Right ventricle myocardium inferior (tissue), 1 donor: ENCODE measurements around the gene CCNY. TPM values are rescaled to one million over a fixed set of nuclear protein-coding genes. Genes with fewer than 3 reads are reported as not detected.
"Not testable (repeated sequence)": the region's sequence is repeated elsewhere in the genome, so short reads cannot be mapped to it uniquely, and the experiment has no call there.

Source experiments
- ATAC-seq: fragments of 200-7000 bp; cut with Tn5 transposase; one replicate; pipeline ENCODE4 v1.9.1; 2020; ENCODE audit warnings: mild to moderate bottlenecking, moderate library complexity
- DNase-seq: peaks from one replicate; pipeline ENCODE4 v3.0.0; 2021; ENCODE audit errors: missing footprints
- intact Hi-C: fragments of 100-400 bp; cut with DNase I; formaldehyde crosslinking; loops from one replicate; pipeline ENCODE4 v1.11.0; 2022
- total RNA-seq: library from RNA; stranded (reverse); fragmentation: NEBNext Ultra II Directional; extraction: Animal tissue kit (Norgen Biotek cat#: 25700); gene quantifications from one replicate; pipeline ENCODE4 v1.2.1, GENCODE V29; 2021
- donor health status: DM: no; HTN: yes; CAD: no; lungs with severe emphysema.

Gene CCNY
- total RNA-seq, 1 donor from 2014 or later, result 91.8 TPM

DNA sequence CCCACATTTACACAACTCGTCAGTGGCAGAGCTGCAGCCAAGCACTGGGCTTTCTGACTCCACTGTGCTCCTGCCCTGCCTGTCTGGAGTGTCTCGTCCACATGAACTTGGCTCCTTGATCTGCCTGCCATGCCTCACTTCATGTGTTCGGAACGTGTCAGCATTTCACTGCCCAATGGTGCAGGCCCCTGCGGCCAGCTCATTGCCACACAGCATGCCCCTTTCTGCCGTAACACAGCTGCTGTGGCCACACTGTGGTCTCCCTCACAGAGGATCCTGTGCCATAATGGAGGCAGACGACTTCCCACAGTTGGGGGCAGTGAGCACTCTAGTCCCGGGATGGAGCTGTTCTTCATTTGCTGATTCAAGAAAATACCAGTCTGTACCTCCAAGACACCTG lies 174.6 kb downstream of the CCNY start:
- DNase-seq, result no peak
- intact Hi-C loops, result no loop called here
- no peak for ATAC-seq

DNA sequence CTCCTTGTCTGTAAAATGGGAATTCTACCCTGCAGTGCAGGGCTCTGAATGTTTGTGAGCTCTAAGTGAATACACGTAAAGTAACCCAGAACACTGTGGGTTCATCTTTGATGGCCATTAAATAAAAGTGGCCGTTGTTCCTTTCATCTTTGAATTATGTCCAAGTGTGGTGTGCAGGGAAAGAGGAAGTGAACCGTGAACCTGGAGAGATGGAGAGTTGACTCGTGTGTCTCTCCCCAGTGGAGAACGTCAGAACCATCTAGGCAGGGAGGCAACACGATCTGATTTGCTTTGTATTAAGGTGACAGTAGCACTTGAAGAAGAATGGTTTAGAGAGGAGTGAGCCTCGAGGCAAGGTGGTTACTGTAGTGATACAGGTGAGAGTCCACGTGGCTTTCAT lies 175.3 kb downstream of the CCNY start:
- intact Hi-C loops, result no loop called here
- ATAC-seq, result no peak
- DNase-seq, result no peak

DNA sequence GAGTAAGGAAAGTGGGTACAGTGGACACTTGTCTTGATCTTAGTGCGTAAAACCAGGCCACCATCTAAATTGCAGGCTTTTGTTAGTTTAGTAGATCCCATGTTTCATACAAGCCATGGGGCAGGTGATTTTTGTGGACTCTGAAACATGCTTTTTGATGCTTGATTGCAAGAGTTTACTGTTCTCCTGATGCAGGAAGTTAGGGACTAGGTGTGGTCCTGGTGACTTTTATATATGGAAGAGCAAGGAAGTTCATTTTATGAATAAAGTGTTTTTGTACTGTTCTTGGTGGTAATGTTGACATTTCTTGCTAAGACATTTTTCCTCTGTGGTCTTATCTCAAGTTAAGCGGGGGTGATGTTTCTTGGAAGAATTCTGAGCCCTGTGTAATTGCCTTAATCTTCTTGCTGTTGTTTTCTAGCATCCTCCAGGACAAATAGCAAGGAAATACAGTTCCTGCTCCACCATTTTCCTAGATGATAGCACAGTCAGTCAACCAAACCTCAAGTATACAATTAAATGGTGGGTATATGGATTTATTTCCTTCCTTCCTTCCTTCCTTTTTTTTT lies 179.9 kb downstream of the CCNY start:
- DNase-seq (no peak), ATAC-seq (no peak)
- intact Hi-C loops, result no loop called here

DNA sequence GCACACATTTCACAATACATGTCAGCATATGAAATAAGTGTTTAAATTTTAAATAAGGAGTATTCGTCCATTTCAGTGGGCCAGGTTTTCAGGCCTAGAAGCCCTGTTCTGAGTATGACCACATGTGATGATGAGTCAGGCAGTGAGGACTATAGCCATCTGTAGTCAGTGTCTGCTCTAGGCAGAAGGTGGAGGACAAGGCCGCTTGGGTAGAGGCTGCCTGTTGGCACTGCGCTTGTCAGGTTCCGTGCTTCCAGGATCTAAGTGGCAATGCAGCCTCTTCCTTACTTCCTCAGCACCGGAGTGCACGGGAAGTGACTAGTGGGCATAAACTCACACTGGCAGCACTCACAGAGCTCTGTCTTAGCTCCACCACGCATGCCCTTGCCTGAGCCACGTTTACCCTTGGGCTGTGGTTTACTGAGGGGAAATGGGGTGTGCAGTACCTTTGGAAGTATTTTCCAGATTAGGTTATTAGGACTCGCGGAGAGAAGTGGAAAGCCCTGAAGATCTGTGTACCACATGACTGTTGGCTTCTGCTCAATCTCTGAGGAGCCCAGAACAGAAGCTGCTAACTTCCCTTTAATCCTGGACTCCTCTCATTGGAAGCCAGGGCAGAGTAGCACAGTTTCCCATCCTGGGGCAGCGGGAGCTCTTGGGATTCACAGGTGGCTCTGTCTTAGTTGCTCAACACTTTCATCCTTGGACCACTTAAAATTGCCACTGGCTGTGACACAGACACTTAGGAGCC lies 181.3 kb downstream of the CCNY start:
- peak; percentile 66 for ATAC-seq
- DNase-seq, result no peak
- intact Hi-C loops, result no loop called here

DNA sequence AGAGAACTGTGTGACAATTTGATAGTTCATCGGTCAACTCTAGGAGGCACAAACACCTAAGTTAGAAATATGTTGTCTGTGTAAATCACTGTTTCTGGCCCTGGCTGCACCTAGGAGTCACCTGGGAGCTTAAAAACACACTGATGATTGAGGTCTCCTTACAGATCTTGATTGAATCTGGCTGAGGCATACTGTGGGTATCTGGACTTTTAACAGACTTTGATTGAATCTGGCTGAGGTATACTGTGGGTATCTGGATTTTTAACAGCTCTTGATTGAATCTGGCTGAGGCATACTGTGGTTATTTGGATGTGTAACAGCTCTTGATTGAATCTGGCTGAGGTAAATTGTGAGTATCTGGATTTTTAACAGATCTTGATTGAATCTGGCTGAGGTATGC lies 181.9 kb downstream of the CCNY start:
- intact Hi-C loops, DNase-seq, ATAC-seq: not testable (repeated sequence)

DNA sequence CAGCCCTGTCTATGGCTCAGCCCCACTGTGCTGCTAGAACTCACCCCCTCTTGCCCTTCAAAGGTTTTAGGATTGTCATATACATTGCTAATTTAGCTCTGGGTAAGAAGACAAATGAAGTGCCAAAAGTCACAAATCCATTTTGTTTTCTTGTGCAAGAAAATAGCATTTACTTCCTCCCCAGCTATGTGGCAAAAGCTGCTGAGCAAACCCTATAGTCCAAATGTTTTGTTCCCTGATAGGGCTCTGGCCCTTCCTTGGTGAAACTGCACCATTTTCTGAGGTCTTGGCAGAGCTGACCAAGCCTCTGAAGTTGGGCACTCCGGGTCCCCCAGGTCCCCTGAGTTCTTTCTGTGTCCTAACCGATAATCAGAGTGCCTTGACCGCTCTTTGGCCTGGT lies 184.7 kb downstream of the CCNY start:
- DNase-seq (no peak), ATAC-seq (no peak)
- intact Hi-C loops, result no loop called here

DNA sequence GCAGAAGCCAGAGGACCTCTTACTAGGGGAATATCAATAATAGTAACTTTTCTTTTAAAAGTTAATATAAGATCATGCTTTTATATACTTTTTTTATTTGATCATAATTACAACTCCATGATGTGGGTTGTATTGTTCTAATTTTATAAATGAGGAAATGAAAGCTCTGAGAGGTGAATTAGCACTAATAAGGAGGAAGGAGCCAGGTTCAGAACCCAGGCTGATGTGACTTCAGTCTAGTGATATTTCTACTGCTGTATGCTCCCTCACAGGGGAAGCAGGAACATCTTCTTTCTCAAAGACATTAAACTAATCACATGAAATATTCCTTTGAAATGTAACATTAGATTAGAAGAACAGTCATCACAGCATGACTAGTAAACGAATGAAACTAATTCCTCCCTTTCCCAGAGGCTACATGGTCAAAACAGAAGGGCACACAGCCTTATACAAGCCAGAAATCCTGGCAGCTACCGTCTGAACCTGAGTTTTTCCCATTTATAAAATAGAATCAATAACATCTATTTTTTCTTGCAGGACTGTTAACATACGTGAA lies 187.4 kb downstream of the CCNY start:
- DNase-seq (no peak), ATAC-seq (no peak)
- intact Hi-C loops, result no loop called here

DNA sequence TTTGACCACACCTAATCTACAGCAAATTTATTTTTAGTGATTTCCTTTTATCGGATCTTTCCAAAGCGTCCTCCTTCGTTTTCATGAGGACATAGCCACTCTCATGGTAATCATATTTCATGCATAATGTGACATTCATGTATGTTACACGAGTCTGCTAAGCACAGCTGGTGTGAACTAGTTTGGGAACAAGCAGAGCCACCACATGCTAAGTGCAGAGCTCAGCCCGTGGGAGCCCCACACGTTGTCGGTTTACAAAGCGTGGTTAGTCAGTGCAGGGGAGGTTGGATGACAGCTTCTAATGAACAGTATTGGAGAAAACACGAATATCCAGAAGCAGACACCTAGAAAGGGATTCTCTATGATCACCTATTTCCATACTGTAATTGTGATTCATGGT lies 190.4 kb downstream of the CCNY start:
- intact Hi-C loops, result no loop called here
- no peak for ATAC-seq
- no peak for DNase-seq

DNA sequence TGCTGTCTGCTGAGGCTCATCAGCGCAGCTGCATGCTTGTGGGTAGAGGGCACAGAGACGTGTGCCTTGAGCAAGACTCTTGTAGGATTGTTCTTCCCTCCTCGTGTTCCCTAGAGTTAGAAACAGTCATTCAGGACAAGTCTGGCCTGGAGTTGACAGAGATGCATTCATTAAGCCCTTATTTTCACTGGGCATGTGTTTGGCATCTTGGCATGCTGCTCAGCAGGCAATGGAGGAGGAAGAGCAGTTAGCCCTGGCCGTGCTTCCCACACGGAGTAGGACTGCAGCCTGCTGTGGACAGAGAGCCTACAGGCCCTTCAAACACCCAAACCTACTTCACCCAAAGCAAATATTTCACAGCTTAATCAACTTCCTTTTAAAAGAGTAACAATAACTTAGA lies 195.8 kb downstream of the CCNY start:
- ATAC-seq, result no peak
- no peak for DNase-seq
- intact Hi-C loops, result no loop called here

DNA sequence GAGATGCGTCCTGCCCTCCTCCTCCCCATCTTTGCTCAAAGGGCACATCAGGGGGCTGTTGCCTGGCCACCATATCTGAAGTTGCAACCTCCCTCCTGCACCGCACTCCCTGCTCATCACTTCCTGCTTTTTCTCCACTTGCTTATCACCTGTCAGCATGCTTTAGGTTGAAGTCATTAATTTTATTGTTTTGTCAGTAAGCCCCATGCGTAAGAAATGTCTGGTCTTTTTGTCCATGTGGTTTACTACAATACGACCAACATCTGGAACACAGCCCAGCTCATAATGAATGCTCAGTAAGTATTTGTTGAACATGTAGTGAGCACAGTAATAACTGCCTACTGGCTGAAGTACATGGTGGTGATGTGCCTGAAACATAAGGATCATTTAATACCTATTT lies 197.3 kb downstream of the CCNY start:
- intact Hi-C loops, result no loop called here
- ATAC-seq (no peak), DNase-seq (no peak)

DNA sequence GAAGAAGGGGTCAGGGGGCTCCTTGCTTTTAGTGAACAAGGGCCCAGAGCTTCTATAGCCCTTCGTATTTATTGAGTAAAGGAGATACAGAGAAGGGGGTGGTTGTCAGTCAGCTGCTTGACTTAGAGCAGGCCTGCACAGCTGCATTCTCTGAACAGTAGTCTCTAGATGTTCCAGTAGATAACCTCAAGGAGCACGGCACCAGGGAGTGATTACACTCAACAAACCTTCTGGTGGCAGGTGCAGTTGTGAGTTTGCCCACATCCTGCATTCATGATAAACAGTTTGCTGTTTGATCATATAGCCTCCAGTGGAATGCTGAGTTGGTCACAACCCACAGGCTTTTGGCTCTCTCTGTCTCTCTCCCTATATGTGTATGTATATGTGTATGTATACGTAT lies 198.8 kb downstream of the CCNY start:
- DNase-seq, result no peak
- intact Hi-C loops, result no loop called here
- no peak for ATAC-seq

DNA sequence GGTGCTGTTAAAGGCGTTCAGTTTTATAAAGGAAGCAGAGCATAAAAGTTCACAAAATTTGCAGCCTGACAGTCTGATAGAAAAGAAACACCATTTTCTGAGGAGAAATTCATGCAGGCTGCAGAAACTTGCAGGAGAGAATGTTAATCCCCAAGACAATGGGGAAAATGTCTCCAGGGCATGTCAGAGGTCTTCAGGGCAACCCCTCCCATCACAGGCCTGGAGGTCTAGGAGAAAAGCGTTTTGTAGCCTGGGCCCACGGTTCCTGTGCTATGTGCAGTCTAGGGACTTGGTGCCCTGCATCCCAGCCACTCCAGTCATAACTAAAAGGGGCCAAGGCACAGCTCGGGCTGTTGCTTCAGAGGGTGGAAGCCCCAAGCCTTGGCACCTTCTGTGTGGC lies 200.5 kb downstream of the CCNY start:
- intact Hi-C loops, result no loop called here
- ATAC-seq (no peak), DNase-seq (no peak)

DNA sequence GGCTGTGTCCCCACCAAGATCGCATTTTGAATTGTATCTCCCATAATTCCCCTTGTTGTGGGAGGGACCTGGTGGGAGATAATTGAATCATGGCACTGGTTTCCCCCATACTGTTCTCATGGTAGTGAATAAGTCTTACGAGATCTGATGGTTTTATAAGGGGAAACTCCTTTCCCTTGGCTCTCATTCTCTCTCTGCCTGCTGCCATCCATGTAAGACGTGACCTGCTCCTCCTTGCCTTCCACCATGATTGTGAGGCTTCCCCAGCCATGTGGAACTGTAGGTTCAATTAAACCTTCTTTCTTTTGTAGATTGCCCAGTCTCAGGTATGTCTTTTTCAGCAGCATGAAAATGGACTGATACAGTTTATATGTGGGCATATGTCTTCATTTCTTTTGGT lies 201.6 kb downstream of the CCNY start:
- intact Hi-C loops, DNase-seq, ATAC-seq: not testable (repeated sequence)

DNA sequence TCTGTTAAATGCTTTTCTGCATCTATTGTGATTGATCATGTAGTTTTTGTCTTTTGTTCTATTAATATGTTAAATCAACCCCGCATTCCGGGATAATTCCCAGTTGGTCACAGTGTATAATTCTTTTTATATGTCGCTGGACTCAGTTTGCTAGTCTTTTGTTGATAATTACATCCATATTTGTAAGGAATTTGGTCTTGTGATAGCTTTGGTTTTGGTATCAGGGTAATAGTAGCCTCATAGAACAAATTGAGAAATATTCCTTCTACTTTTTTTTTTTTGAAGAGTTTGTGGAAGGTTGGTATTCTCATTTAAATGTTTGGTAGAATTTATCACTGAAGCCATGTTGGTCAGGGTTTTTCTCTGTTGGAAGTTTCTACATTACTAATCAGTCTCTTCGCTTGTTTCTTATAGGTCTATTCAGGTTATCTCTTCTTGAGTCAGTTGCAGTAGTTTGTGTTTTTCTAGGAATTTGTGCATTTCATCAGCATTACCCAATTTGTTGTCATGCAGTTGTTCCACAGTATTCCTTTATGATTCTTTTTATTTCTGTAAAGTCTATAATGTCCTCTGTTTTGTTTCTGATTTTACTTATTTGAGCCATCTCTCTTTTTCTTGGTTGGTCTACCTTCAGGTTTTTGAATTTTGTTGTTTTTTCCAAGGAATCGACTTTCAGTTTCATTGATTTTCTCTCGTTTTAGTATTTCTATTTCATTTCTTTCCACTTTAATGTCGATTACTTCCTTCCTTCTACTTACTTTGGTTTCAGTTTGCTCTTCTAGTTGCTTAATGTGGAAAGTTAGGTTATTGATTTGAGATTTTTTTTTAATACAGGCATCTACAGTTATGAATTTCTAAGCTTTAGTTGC lies 204.2 kb downstream of the CCNY start:
- ATAC-seq, result no peak
- intact Hi-C loops, result no loop called here
- no peak for DNase-seq

DNA sequence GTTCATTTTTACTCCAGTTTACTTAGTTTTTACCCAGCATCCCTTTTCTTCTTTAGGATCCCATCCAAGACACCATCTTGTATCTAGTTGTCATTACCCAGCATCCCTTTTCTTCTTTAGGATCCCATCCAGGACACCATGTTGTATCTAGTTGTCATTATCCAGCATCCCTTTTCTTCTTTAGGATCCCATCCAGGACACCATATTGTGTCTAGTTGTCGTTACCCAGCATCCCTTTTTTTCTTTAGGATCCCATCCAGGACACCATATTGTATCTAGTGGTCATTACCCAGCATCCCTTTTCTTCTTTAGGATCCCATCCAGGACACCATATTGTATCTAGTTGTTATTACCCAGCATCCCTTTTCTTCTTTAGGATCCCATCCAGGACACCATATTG lies 205.4 kb downstream of the CCNY start:
- intact Hi-C loops, result no loop called here
- ATAC-seq (no peak), DNase-seq (no peak)

DNA sequence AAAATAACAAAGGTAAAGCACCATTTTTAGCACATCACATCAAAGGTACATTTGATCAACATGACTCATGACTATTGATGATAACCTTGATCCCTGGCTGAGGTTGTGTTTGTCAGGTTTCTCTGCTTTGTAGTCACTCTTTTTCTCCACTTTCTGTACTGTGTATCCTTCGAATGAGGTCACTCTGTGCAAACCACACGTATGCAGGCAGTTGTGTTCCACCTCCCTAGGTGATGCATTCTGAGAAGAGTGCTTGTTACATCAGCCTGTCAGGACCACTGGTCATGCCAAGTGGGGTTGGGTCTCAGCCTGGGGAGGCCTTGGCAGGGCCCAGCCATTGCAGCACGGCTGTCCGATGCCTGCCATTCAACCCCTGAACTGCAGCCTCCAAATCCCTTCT lies 206.0 kb downstream of the CCNY start:
- intact Hi-C loops, result no loop called here
- no peak for ATAC-seq

DNA sequence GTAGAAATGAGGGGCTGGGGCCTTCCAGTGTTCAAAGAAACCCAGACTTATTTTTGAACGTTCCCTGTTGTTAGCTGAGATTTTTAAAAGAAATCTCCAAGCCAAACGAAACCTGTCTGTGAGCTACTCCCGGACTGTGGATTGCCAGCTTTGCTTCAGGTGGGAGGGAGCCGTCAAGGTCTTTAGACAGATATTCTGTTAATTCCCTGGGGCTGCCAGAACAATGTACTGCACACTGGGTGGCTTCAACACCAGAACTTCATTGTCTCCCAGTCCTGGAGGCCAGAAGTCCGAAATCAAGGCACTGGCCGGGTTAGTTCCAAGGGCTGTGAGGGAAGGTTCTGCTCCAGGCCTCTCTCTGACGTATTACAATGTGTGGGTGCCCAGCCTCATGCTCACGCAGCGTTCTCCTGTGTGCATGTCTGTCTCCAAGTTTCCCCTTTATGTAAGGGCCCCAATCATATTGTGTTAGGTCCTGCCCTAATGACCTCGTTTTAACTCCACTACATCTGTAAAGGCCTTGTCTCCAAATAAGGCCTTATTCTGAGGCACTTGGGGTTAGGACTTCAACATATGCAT lies 208.9 kb downstream of the CCNY start:
- ATAC-seq, result no peak

More for the DNA sequence above, 206.0 kb downstream of the CCNY start:
- DNase-seq, result no peak

DNA sequence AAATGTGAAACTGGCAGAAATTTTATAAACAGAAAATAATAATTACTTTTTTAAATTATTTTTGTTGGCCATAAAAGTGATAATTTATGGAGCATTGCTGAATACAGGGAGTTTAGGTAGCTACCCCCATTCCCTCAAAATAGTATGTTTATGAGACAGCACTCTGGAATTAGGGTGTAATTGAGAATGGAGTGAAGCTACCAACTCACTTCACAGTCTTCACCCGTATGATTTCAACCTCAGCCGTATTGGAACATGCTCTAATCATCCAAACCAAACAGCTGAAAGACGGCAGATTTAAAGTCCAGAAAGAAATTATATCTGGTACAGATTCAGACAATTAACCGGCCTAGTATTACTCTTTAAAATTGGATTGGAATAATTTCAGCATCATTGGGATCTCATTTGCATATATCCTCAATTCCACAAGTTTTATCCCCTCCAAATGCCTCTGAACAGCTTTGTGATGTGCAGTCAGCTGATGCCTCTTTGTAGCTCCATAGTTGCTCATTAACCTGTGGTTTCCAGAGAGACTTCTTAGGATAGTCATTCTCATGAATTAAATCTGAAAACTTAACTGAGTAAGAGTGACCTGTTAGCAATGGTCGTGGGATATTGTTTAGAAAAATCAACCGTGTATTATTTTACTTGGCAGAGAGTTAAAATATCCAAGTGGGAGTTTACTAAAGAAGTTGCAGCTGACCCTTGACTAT lies 209.7 kb downstream of the CCNY start:
- intact Hi-C loops, result no loop called here
- ATAC-seq (no peak), DNase-seq (no peak)

More for the DNA sequence above, 208.9 kb downstream of the CCNY start:
- no peak for DNase-seq
- intact Hi-C loops, result no loop called here

DNA sequence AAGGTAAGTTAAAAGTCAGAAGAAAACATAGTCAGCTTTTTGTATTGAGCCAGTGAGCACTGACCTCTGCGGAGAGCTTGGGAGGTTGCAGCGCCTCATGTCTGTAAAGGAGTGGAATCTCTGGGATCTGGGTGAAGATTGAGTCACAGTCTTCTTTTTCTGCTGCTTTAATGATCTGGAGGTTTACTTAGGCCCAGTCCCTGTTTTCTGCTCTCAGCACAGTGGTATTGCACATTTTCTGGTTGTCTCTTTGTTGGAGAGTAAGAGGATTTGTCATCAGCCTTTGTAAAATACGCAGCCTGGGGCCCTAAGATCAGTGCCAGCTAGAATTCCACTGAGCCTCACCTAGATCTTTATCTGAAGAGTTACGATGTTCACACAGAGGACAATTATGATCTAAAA lies 210.5 kb downstream of the CCNY start:
- intact Hi-C loops, result no loop called here
- no peak for DNase-seq
- no peak for ATAC-seq
